SH-SY5Y (cell line): ENCODE data around the gene MOV10L1.

Source experiments
- GATA2 ChIP-seq: IDR thresholded peaks from 2 replicates; pipeline ENCODE4 v1.6.1; 2011; ENCODE audit warnings: mild to moderate bottlenecking, low read depth, low read length
- GATA3 ChIP-seq: IDR thresholded peaks from 2 replicates; pipeline ENCODE4 v1.6.1; 2011; ENCODE audit warnings: low read depth, mild to moderate bottlenecking, low read length, moderate library complexity

- TF ChIP-seq GATA2 (no peak), GATA3 (no peak)
Measured at GRCh38 chr22:50118557-50119168, 28.9 kb downstream of the MOV10L1 start.
